ENCODE results near the gene CABP1. TPM values are rescaled to one million over a fixed set of nuclear protein-coding genes. Genes with fewer than 3 reads are reported as not detected.

CABP1 gene
- total and polyA plus RNA-seq, 9 of the 15 experiments (the other 6 are each of a cell fraction or from before 2014, with no cell fraction given), result not detected

DNA sequence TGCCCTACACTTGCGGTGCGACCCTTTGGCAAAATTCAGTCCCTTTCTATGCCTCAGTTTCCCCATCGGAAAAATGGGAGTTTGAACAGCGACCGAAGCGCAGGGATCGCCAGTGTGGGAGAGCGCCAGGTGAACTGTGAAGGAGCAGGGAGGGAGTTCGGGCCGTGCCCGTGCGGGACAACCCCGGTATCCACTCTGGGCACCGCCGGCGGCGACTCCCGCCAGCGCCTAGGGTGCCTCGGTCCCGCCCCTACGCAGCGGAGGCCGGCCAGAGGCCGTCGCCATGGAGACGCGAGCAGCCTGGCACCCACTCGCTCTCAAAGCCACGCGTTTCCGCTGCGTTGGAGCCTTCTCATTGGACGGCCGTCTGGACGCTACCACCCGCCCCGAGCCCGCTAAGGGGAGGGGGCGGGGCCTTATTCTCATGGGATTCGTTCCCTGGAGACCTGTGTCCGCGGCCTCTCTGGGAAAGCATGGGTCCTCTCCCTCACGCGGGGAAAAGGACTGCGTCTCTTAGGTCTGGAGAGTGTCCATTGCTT is 45.8 kb downstream of the CABP1 start (continued):
- TF ChIP-seq CHD2 (IDR thresholded peaks at IDR 0.05; ENCODE audit: low read depth, low read length) (0 out of 2 replicates have a peak, but pooled peaks have one; percentile 8), ESRRA (IDR thresholded peaks at IDR 0.05; ENCODE audit: borderline replicate concordance, low read depth) (no peak), MCM2 (IDR thresholded peaks at IDR 0.05; ENCODE audit: low read depth) (no peak), NFYB (IDR thresholded peaks at IDR 0.05; ENCODE audit: extremely low read depth, insufficient read length) (peak; percentile 54), ARHGAP35 (IDR thresholded peaks at IDR 0.05; ENCODE audit: partially characterized antibody) (no peak), PHF20 (IDR thresholded peaks at IDR 0.05; ENCODE audit: partially characterized antibody) (peak; percentile 31), RBBP5 (IDR thresholded peaks at IDR 0.05; ENCODE audit: borderline replicate concordance, insufficient read depth, low read length, poor library complexity, severe bottlenecking) (no peak), STAT5A (IDR thresholded peaks at IDR 0.05; ENCODE audit: borderline replicate concordance, low read length) (no peak), SMARCA4 (IDR thresholded peaks at IDR 0.05) (0 out of 2 replicates have a peak, but pooled peaks have one; percentile 39), POLR2B (IDR thresholded peaks at IDR 0.05; ENCODE audit: low read depth, partially characterized antibody) (peak; percentile 62), MBD2 (IDR thresholded peaks at IDR 0.05; ENCODE audit: borderline replicate concordance, low read depth) (peak; percentile 89), PML (IDR thresholded peaks at IDR 0.05; ENCODE audit: low read length) (peak; percentile 62; the same call in 1 of the 2 replicates), POLR2AphosphoS5 (IDR thresholded peaks at IDR 0.05; ENCODE audit: control insufficient read depth, insufficient read depth, low read depth, low read length) (peak; percentile 19; the same call in 1 of the 2 replicates), BHLHE40 (IDR thresholded peaks at IDR 0.05; ENCODE audit: low read length) (peak; percentile 23; the same call in 1 of the 2 replicates), ZNF263 (CRISPR knock-in tag; IDR thresholded peaks at IDR 0.05; ENCODE audit: borderline replicate concordance) (peak; percentile 35; the same call in 1 of the 2 replicates), THAP12 (CRISPR knock-in tag; IDR thresholded peaks at IDR 0.05) (peak; percentile 50; the same call in 1 of the 2 replicates), BRD9 (IDR thresholded peaks at IDR 0.05; ENCODE audit: low read depth, partially characterized antibody) (peak; percentile 43), HDGF (IDR thresholded peaks at IDR 0.05) (0 out of 2 replicates have a peak, but pooled peaks have one; percentile 33)
- TF ChIP-seq, protein P1, sequence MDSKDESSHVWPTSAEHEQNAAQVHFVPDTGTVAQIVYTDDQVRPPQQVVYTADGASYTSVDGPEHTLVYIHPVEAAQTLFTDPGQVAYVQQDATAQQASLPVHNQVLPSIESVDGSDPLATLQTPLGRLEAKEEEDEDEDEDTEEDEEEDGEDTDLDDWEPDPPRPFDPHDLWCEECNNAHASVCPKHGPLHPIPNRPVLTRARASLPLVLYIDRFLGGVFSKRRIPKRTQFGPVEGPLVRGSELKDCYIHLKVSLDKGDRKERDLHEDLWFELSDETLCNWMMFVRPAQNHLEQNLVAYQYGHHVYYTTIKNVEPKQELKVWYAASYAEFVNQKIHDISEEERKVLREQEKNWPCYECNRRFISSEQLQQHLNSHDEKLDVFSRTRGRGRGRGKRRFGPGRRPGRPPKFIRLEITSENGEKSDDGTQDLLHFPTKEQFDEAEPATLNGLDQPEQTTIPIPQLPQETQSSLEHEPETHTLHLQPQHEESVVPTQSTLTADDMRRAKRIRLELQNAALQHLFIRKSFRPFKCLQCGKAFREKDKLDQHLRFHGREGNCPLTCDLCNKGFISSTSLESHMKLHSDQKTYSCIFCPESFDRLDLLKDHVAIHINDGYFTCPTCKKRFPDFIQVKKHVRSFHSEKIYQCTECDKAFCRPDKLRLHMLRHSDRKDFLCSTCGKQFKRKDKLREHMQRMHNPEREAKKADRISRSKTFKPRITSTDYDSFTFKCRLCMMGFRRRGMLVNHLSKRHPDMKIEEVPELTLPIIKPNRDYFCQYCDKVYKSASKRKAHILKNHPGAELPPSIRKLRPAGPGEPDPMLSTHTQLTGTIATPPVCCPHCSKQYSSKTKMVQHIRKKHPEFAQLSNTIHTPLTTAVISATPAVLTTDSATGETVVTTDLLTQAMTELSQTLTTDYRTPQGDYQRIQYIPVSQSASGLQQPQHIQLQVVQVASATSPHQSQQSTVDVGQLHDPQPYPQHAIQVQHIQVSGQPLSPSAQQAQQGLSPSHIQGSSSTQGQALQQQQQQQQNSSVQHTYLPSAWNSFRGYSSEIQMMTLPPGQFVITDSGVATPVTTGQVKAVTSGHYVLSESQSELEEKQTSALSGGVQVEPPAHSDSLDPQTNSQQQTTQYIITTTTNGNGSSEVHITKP (IDR thresholded peaks at IDR 0.05; ENCODE audit: partially characterized antibody), result peak; percentile 99
- TF ChIP-seq, protein P2, sequence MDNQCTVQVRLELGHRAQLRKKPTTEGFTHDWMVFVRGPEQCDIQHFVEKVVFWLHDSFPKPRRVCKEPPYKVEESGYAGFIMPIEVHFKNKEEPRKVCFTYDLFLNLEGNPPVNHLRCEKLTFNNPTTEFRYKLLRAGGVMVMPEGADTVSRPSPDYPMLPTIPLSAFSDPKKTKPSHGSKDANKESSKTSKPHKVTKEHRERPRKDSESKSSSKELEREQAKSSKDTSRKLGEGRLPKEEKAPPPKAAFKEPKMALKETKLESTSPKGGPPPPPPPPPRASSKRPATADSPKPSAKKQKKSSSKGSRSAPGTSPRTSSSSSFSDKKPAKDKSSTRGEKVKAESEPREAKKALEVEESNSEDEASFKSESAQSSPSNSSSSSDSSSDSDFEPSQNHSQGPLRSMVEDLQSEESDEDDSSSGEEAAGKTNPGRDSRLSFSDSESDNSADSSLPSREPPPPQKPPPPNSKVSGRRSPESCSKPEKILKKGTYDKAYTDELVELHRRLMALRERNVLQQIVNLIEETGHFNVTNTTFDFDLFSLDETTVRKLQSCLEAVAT (IDR thresholded peaks at IDR 0.05), result 0 out of 4 replicates have a peak, but pooled peaks of 1 of the 2 experiments have one; percentile 58
